ENCODE results near the gene SYNE2. TPM values are rescaled to one million over a fixed set of nuclear protein-coding genes. Genes with fewer than 3 reads are reported as not detected.

The SYNE2 gene
- total and polyA plus RNA-seq, 12 donors, result 43.6 to 205 (median 103) TPM

DNA sequence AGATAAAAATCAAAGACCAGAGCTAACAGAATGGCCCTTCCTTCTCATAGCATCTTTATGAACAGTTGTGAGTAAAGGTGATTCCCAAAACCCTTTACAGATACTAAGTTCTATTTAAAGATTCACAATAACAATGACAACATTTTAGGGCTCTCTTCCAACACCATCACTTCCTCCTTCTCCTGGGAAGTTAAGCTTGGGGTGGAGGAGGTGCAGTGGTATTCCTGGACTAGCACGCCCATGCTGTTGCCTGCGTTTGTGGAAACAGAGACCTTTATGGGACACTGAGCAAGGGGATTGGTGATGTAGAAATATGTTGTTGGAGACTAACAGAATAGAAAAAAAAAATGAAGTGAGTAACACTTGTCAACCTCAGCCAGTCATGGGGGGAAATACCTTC is 22.5 kb downstream of the SYNE2 start:
- no peaks in the 10 kb centered on the region for H3K9me3 ChIP-seq
- H3K27me3 ChIP-seq, result no peaks in the 10 kb centered on the region
- H3K4me3 ChIP-seq, result no peak overlapping the region
- DNase-seq (peak in 1 of 2 donors; percentile 79), ATAC-seq (peak; percentile 80 to 95 (median 91))
- TF ChIP-seq CTCF (IDR thresholded peaks at IDR 0.05), result no peak
- peaks cover 4 to 73% (median 52%) of the 10 kb centered on the region in 9 donors for H3K4me1 ChIP-seq
- H3K27ac ChIP-seq, result peak overlapping the region; percentile 2 to 92 (median 76)
- intact Hi-C loops (cut with DNase I), result loop anchor here in 1 of 10 donors (2.0 kb wide), 1 partner anchor 21 kb away; no protein-coding TSS in a partner anchor
- no peaks in the 10 kb centered on the region for H3K36me3 ChIP-seq
- 29% methylated on average over 2 of the region's 2 CpGs for WGBS, 2 donors

DNA sequence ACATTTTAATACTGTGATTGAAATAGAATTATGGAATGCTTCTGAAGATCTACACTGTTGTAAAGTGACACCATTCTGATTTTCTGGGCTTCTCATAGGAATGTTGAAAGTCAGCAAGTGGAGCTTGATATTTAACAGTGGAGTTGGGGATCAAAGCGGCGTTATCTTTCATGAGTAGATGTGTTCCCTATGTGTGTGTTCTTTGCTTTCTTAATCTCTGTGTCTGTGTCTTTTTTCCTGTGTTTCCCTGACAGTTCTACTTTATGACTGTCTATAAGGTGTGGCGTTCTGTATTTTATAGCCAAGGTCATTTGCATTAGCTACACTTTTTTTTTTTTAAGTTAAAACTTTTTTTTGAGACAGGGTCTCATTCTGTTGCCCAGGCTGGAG is 24.7 kb downstream of the SYNE2 start:
- Histone ChIP-seq H3K4me1 (peaks cover 4 to 67% (median 52%) of the 10 kb centered on the region in 9 donors), H3K4me3 (no peak overlapping the region), H3K9me3 (no peaks in the 10 kb centered on the region), H3K27ac (peak overlapping the region in 9 of 10 donors; percentile 21 to 92 (median 77)), H3K36me3 (no peaks in the 10 kb centered on the region), H3K27me3 (no peaks in the 10 kb centered on the region)
- TF ChIP-seq CTCF (IDR thresholded peaks at IDR 0.05), result no peak
- intact Hi-C loops (cut with DNase I), result no loop called here
- ATAC-seq, result no peak
- DNase-seq, result no peak
- WGBS, 2 donors, result 89 to 93% methylated on average over 3 of the region's 3 CpGs

- no peak overlapping the region for H3K4me3 ChIP-seq
- no peaks in the 10 kb centered on the region for H3K27me3 ChIP-seq
- 95 to 96% methylated on average over 3 of the region's 3 CpGs for WGBS, 2 donors
- no peak for TF ChIP-seq CTCF (IDR thresholded peaks at IDR 0.05)
- no peak for DNase-seq
- no peak for ATAC-seq
- H3K9me3 ChIP-seq, result no peaks in the 10 kb centered on the region
- no peaks in the 10 kb centered on the region for H3K36me3 ChIP-seq
- H3K4me1 ChIP-seq, result peaks cover 4 to 67% (median 49%) of the 10 kb centered on the region in 9 donors
- peak overlapping the region in 6 of 10 donors; percentile 3 to 92 (median 84) for H3K27ac ChIP-seq
- intact Hi-C loops (cut with DNase I), result no loop called here
Measured at GRCh38 chr14:63878052-63878451, 25.2 kb downstream of the SYNE2 start.

- DNase-seq (no peak), ATAC-seq (no peak)
- no peak overlapping the region for H3K4me3 ChIP-seq
- no peaks in the 10 kb centered on the region for H3K9me3 ChIP-seq
- H3K4me1 ChIP-seq, result peaks cover 4 to 65% (median 42%) of the 10 kb centered on the region in 9 donors
- TF ChIP-seq CTCF (IDR thresholded peaks at IDR 0.05), result no peak
- no peaks in the 10 kb centered on the region for H3K36me3 ChIP-seq
- H3K27me3 ChIP-seq, result no peaks in the 10 kb centered on the region
- peak overlapping the region in 4 of 10 donors; percentile 3 to 85 (median 20) for H3K27ac ChIP-seq
- WGBS, 2 donors, result 99% methylated on average over 4 of the region's 4 CpGs
- intact Hi-C loops (cut with DNase I), result no loop called here
Measured at GRCh38 chr14:63878792-63879191, 26.0 kb downstream of the SYNE2 start.
